Cardiac muscle cell (in vitro differentiated cells and primary cell): ENCODE measurements around the gene EGFL7. TPM values are rescaled to one million over a fixed set of nuclear protein-coding genes. Genes with fewer than 3 reads are reported as not detected.
"Not testable (repeated sequence)": the region's sequence is repeated elsewhere in the genome, so short reads cannot be mapped to it uniquely, and the experiment has no call there.

ENCODE experiments used
- DNase-seq, 2 donors: peaks; one replicate each; pipeline versions ENCODE4 v3.0.0 to v3.0.0-alpha.2; 2010 to 2017; ENCODE audit warnings: low read depth in 1 of 2, low spot score in 1 of 2
- H3K27ac ChIP-seq: fragments of 200-600 bp; sonication (generic); 2 replicates; pipeline ENCODE4 v1.5.1; 2016
- H3K27me3 ChIP-seq: fragments of 200-600 bp; sonication (generic); 2 replicates; pipeline ENCODE4 v1.6.0; 2016; ENCODE audit warnings: control low read depth
- H3K36me3 ChIP-seq: fragments of 200-600 bp; sonication (generic); 2 replicates; pipeline ENCODE4 v1.5.1; 2016; ENCODE audit warnings: control low read depth
- H3K4me1 ChIP-seq: fragments of 200-600 bp; sonication (generic); 2 replicates; pipeline ENCODE4 v1.8.1; 2017; ENCODE audit warnings: low read depth, mild to moderate bottlenecking, mixed run types
- H3K4me3 ChIP-seq: fragments of 200-600 bp; sonication (generic); 2 replicates; pipeline ENCODE4 v1.5.1; 2016; ENCODE audit warnings: mild to moderate bottlenecking
- H3K9me3 ChIP-seq: fragments of 200-600 bp; sonication (generic); 2 replicates; pipeline ENCODE4 v1.5.1; 2017; ENCODE audit warnings: low read depth, mild to moderate bottlenecking, control low read depth
- polyA plus RNA-seq: library from polyadenylated mRNA; unstranded; fragments of >200 nt; fragmentation: Nextera tagmentation; extraction: Ambion mirVana; gene quantifications from 2 replicates; pipeline ENCODE4 v1.2.1, GENCODE V29; 2016
- total RNA-seq: library from RNA; depleted of rRNA; stranded (reverse); fragments of >200 nt; gene quantifications from 2 replicates; pipeline ENCODE4 v1.2.3, GENCODE V29; 2016
- TF ChIP-seq, protein P1 (sequence below): IDR thresholded peaks from 2 replicates; pipeline ENCODE4 v1.5.1; 2012; ENCODE audit warnings: low read depth, mild to moderate bottlenecking, low read length

The EGFL7 gene
- total and polyA plus RNA-seq, 2 experiments from 2014 or later, result 50.9 to 82.9 TPM

GRCh38 chr9:136631038-136632000 is 31.4 kb upstream of the EGFL7 start:
- no peak overlapping the region for H3K4me3 ChIP-seq

DNA sequence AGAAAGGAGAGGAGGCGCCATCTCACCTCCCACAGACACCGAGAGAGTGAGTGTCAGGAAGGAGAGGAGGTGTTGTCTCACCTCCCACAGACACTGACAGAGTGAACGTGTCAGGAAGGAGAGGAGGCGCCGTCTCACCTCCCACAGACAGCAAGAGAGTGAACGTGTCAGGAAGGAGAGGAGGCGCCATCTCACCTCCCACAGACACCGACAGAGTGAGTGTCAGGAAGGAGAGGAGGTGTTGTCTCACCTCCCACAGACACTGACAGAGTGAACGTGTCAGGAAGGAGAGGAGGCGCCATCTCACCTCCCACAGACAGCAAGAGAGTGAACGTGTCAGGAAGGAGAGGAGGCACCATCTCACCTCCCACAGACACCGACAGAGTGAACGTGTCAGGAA is 30.6 kb upstream of the EGFL7 start:
- not testable (repeated sequence) for H3K27me3 ChIP-seq, DNase-seq, H3K4me3 ChIP-seq, H3K4me1 ChIP-seq, H3K9me3 ChIP-seq, H3K36me3 ChIP-seq, H3K27ac ChIP-seq

More at GRCh38 chr9:136631038-136632000, 31.4 kb upstream of the EGFL7 start:
- TF ChIP-seq, protein P1, sequence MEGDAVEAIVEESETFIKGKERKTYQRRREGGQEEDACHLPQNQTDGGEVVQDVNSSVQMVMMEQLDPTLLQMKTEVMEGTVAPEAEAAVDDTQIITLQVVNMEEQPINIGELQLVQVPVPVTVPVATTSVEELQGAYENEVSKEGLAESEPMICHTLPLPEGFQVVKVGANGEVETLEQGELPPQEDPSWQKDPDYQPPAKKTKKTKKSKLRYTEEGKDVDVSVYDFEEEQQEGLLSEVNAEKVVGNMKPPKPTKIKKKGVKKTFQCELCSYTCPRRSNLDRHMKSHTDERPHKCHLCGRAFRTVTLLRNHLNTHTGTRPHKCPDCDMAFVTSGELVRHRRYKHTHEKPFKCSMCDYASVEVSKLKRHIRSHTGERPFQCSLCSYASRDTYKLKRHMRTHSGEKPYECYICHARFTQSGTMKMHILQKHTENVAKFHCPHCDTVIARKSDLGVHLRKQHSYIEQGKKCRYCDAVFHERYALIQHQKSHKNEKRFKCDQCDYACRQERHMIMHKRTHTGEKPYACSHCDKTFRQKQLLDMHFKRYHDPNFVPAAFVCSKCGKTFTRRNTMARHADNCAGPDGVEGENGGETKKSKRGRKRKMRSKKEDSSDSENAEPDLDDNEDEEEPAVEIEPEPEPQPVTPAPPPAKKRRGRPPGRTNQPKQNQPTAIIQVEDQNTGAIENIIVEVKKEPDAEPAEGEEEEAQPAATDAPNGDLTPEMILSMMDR, result peak; percentile 91
- no peak overlapping the region for H3K27ac ChIP-seq
- no peaks in the 10 kb centered on the region for H3K27me3 ChIP-seq
- peaks cover 13% of the 10 kb centered on the region for H3K4me1 ChIP-seq
- DNase-seq, result peak; percentile 84 to 88
- H3K36me3 ChIP-seq, result no peaks in the 10 kb centered on the region
- no peaks in the 10 kb centered on the region for H3K9me3 ChIP-seq

- H3K36me3 ChIP-seq, H3K27ac ChIP-seq, H3K9me3 ChIP-seq, DNase-seq, H3K4me3 ChIP-seq, H3K27me3 ChIP-seq, H3K4me1 ChIP-seq: not testable (repeated sequence)
These were observed 30.1 kb upstream of the EGFL7 start for GRCh38 chr9:136632491-136633106.

DNA sequence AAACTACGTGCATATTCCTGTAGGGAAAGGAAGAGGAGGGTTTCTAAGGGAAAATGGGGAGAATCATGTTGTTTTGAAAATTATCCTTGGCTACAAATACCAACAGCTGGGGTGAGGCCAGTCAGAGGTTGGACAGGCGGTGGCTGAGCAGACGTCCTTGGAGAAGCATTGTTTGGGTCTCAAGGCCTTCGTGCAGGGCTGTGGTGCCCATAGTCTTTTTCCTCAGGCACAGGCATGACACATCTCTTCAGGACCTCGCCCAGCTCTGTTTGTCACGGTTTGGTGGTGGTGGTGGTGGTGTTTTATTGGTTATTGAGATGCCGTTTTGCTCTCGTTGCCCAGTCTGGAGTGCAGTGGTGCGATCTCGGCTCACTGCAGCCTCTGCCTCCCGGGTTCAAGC is 27.8 kb upstream of the EGFL7 start:
- Histone ChIP-seq H3K36me3 (no peaks in the 10 kb centered on the region), H3K27me3 (no peaks in the 10 kb centered on the region), H3K9me3 (no peaks in the 10 kb centered on the region), H3K27ac (no peak overlapping the region), H3K4me3 (no peak overlapping the region), H3K4me1 (no peaks in the 10 kb centered on the region)
- DNase-seq, result no peak
- TF ChIP-seq, protein P1, result no peak

- Histone ChIP-seq H3K27ac (no peak overlapping the region), H3K4me3 (no peak overlapping the region), H3K27me3 (no peaks in the 10 kb centered on the region), H3K4me1 (peaks cover 5% of the 10 kb centered on the region), H3K36me3 (no peaks in the 10 kb centered on the region), H3K9me3 (no peaks in the 10 kb centered on the region)
- TF ChIP-seq, protein P1, result no peak
- no peak for DNase-seq
These were observed 22.3 kb upstream of the EGFL7 start for GRCh38 chr9:136640171-136641111.

GRCh38 chr9:136642439-136642921 is 20.2 kb upstream of the EGFL7 start:
- no peaks in the 10 kb centered on the region for H3K36me3 ChIP-seq
- no peaks in the 10 kb centered on the region for H3K27me3 ChIP-seq
- no peak overlapping the region for H3K4me3 ChIP-seq
- peaks cover 9% of the 10 kb centered on the region for H3K4me1 ChIP-seq
- no peak for DNase-seq
- TF ChIP-seq, protein P1, result no peak
- H3K27ac ChIP-seq, result no peak overlapping the region
- H3K9me3 ChIP-seq, result no peaks in the 10 kb centered on the region
